Caco-2 (cell line): Measurements from ENCODE around the gene WNK2. TPM values are rescaled to one million over a fixed set of nuclear protein-coding genes. Genes with fewer than 3 reads are reported as not detected.

Experiments
- BruUV-seq: library from RNA; stranded (reverse); fragments of 400-500 nt; replicated peaks from 2 replicates; lab custom pipeline; 2021; lab: Mats Ljungman, UMichigan
- CTCF ChIA-PET: fragments of 300-600 bp; sonication (Branson Sonifier 250); formaldehyde crosslinking; loops from one replicate; lab custom pipeline; 2022; ENCODE audit warnings: antibody characterized with exemption; lab: Charles Lee
- POLR2A ChIA-PET: fragments of 300-600 bp; sonication (Branson Sonifier 250); formaldehyde crosslinking; loops from one replicate; lab custom pipeline; 2022; ENCODE audit warnings: antibody characterized with exemption; lab: Charles Lee
- DNase-seq, 2 experiments: peaks; one replicate each; pipeline versions ENCODE4 v3.0.0 to v3.0.0-alpha.2; 2020 to 2022
- H3K27me3 ChIP-seq: replicated peaks from 2 replicates; pipeline ENCODE4 v1.6.0; 2011; ENCODE audit warnings: low read length; ENCODE audit not compliant: control insufficient read depth, insufficient read depth
- H3K36me3 ChIP-seq: 2 replicates; pipeline ENCODE4 v1.5.1; 2011; ENCODE audit warnings: low read length; ENCODE audit not compliant: control insufficient read depth, insufficient read depth
- H3K4me1 ChIP-seq: fragments of 250-450 bp; sonication (Bioruptor Pico); 2 replicates; pipeline ENCODE4 v1.5.1; 2020; ENCODE audit warnings: mild to moderate bottlenecking
- H3K4me3 ChIP-seq: 2 replicates; pipeline ENCODE4 v1.5.1; 2011; ENCODE audit warnings: low read depth, mild to moderate bottlenecking, control low read depth, low read length
- H3K9me3 ChIP-seq: fragments of 250-450 bp; sonication (Bioruptor Pico); 2 replicates; pipeline ENCODE4 v1.5.1; 2020; ENCODE audit warnings: mild to moderate bottlenecking, moderate library complexity
- H3K27ac Mint-ChIP-seq: one replicate; pipeline ENCODE4 v1.8.0; 2022; ENCODE audit warnings: mixed read lengths; ENCODE audit not compliant: unreplicated experiment
- H3K27me3 Mint-ChIP-seq: one replicate; pipeline ENCODE4 v1.8.0; 2022; ENCODE audit warnings: mixed read lengths; ENCODE audit not compliant: insufficient read depth, unreplicated experiment
- H3K36me3 Mint-ChIP-seq: one replicate; pipeline ENCODE4 v1.8.0; 2022; ENCODE audit warnings: mild to moderate bottlenecking, mixed read lengths; ENCODE audit not compliant: insufficient read depth, unreplicated experiment
- H3K4me1 Mint-ChIP-seq: one replicate; pipeline ENCODE4 v1.8.0; 2022; ENCODE audit warnings: low read depth, mixed read lengths; ENCODE audit not compliant: unreplicated experiment
- H3K4me3 Mint-ChIP-seq: one replicate; pipeline ENCODE4 v1.8.0; 2022; ENCODE audit warnings: mild to moderate bottlenecking, moderate library complexity, mixed read lengths; ENCODE audit not compliant: unreplicated experiment
- H3K9me3 Mint-ChIP-seq: one replicate; pipeline ENCODE4 v1.8.0; 2022; ENCODE audit warnings: mixed read lengths; ENCODE audit not compliant: unreplicated experiment
- intact Hi-C: fragments of 100-400 bp; cut with micrococcal nuclease; formaldehyde crosslinking; loops from one replicate; pipeline ENCODE4 v1.10.0; 2022; ENCODE audit not compliant: unreplicated experiment
- total RNA-seq: library from RNA; stranded (reverse); gene quantifications from 2 replicates; pipeline ENCODE4 v1.2.3, GENCODE V29; 2022
- TF ChIP-seq, protein P1 (sequence below), 2 experiments: fragments of 200-600 bp in 1 of 2; IDR thresholded peaks; 1 replicate in 1 of 2; 2 replicates in 1 of 2; pipeline versions ENCODE4 v1.5.1 to v1.8.0; 2011 to 2022; ENCODE audit warnings: antibody characterized with exemption in 1 of 2, control low read depth in 1 of 2, inconsistent platforms in 1 of 2, low read depth in 1 of 2, low read length in 1 of 2, mild to moderate bottlenecking in 1 of 2, moderate library complexity in 1 of 2; ENCODE audit not compliant: insufficient read depth in 1 of 2, severe bottlenecking in 1 of 2, unreplicated experiment in 1 of 2

WNK2 gene
- total RNA-seq, 1 experiment from 2014 or later: 21.7 TPM

- Histone ChIP-seq H3K4me3 (no peak overlapping the region), H3K36me3 (no peaks in the 10 kb centered on the region), H3K4me1 (no peaks in the 10 kb centered on the region), H3K27me3 (no peaks in the 10 kb centered on the region), H3K9me3 (no peaks in the 10 kb centered on the region)
- no TSS peak for BruUV-seq
- Mint-ChIP-seq H3K9me3 (no peaks in the 10 kb centered on the region), H3K27me3 (no peaks in the 10 kb centered on the region), H3K36me3 (peaks cover 11% of the 10 kb centered on the region), H3K27ac (no peak overlapping the region), H3K4me3 (no peak overlapping the region), H3K4me1 (no peaks in the 10 kb centered on the region)
- no peak for DNase-seq
- TF ChIP-seq, protein P1, sequence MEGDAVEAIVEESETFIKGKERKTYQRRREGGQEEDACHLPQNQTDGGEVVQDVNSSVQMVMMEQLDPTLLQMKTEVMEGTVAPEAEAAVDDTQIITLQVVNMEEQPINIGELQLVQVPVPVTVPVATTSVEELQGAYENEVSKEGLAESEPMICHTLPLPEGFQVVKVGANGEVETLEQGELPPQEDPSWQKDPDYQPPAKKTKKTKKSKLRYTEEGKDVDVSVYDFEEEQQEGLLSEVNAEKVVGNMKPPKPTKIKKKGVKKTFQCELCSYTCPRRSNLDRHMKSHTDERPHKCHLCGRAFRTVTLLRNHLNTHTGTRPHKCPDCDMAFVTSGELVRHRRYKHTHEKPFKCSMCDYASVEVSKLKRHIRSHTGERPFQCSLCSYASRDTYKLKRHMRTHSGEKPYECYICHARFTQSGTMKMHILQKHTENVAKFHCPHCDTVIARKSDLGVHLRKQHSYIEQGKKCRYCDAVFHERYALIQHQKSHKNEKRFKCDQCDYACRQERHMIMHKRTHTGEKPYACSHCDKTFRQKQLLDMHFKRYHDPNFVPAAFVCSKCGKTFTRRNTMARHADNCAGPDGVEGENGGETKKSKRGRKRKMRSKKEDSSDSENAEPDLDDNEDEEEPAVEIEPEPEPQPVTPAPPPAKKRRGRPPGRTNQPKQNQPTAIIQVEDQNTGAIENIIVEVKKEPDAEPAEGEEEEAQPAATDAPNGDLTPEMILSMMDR (IDR thresholded peaks at IDR 0.05; ENCODE audit: insufficient read depth in 1 of 2, low read depth in 1 of 2, low read length in 1 of 2, severe bottlenecking in 1 of 2, unreplicated experiment in 1 of 2): no peak
- POLR2A ChIA-PET: no interaction called here
- CTCF ChIA-PET: no interaction called here
- intact Hi-C loops: no loop called here
Measured at GRCh38 chr9:93291536-93292287, 107.8 kb downstream of the WNK2 start.

DNA sequence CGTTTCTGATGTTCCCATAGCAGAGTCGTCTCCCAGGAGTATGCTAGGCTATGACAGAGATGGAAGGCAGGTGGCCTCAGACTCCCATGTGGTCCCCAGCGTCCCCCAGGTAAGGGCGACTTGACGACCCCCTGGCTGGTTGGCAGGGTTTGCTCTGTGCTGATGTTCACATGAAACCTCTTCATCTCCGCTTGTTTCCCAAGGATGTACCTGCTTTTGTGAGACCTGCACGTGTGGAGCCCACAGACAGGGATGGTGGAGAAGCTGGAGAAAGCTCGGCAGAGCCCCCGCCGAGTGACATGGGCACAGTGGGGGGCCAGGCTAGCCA lies 108.3 kb downstream of the WNK2 start:
- ChIA-PET CTCF (no interaction called here), POLR2A (no interaction called here)
- Histone ChIP-seq H3K9me3 (no peaks in the 10 kb centered on the region), H3K4me1 (no peaks in the 10 kb centered on the region), H3K36me3 (no peaks in the 10 kb centered on the region), H3K27me3 (no peaks in the 10 kb centered on the region), H3K4me3 (no peak overlapping the region)
- peaks cover 11% of the 10 kb centered on the region for H3K36me3 Mint-ChIP-seq
- TF ChIP-seq, protein P1 (IDR thresholded peaks at IDR 0.05; ENCODE audit: insufficient read depth in 1 of 2, low read depth in 1 of 2, low read length in 1 of 2, severe bottlenecking in 1 of 2, unreplicated experiment in 1 of 2): no peak
- H3K4me1 Mint-ChIP-seq: no peaks in the 10 kb centered on the region
- H3K27ac Mint-ChIP-seq: no peak overlapping the region
- no peaks in the 10 kb centered on the region for H3K27me3 Mint-ChIP-seq
- no peak for DNase-seq
- intact Hi-C loops: no loop called here
- H3K9me3 Mint-ChIP-seq: no peaks in the 10 kb centered on the region
- no TSS peak for BruUV-seq
- H3K4me3 Mint-ChIP-seq: no peak overlapping the region

GRCh38 chr9:93292664-93293328 lies 108.9 kb downstream of the WNK2 start:
- Mint-ChIP-seq H3K27ac (no peak overlapping the region), H3K4me1 (no peaks in the 10 kb centered on the region), H3K36me3 (peaks cover 11% of the 10 kb centered on the region), H3K9me3 (no peaks in the 10 kb centered on the region), H3K4me3 (no peak overlapping the region), H3K27me3 (no peaks in the 10 kb centered on the region)
- POLR2A ChIA-PET: no interaction called here
- CTCF ChIA-PET: no interaction called here
- DNase-seq: no peak
- Histone ChIP-seq H3K27me3 (no peaks in the 10 kb centered on the region), H3K36me3 (no peaks in the 10 kb centered on the region), H3K9me3 (no peaks in the 10 kb centered on the region), H3K4me1 (no peaks in the 10 kb centered on the region), H3K4me3 (no peak overlapping the region)
- TF ChIP-seq, protein P1 (IDR thresholded peaks at IDR 0.05; ENCODE audit: insufficient read depth in 1 of 2, low read depth in 1 of 2, low read length in 1 of 2, severe bottlenecking in 1 of 2, unreplicated experiment in 1 of 2): no peak
- no TSS peak for BruUV-seq
- intact Hi-C loops: no loop called here
